NOMO-1 treated with DMSO at 0.1 percent for 48 hours (cell line): Measurements from ENCODE around the gene MBNL1.

Source experiments
- DNase-seq: peaks from one replicate; lab custom pipeline; 2025; ENCODE audit not compliant: unreplicated experiment; lab: John Stamatoyannopoulos, UW

MBNL1 gene

GRCh38 chr3:152469248-152470025, 200.7 kb downstream of the MBNL1 start:
- DNase-seq, result no peak

DNA sequence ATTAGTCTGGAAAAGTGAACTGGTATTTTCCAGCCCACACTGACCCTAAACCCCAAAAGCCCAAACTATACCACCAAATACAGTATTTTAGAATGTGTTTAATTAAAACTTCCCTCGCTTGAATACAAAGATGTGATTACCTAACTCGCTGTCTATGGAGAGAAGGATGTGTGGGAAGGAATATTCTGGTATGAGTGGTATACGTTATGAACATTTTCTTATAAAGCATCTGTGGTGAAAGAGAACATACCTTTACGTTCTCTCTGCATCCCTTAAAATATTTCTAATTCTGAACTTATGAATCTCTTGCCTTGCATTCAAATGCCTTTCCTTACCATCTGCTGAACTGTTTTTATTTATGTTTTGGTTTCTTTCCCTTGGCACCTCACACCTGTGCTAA, 201.4 kb downstream of the MBNL1 start:
- no peak for DNase-seq

DNA sequence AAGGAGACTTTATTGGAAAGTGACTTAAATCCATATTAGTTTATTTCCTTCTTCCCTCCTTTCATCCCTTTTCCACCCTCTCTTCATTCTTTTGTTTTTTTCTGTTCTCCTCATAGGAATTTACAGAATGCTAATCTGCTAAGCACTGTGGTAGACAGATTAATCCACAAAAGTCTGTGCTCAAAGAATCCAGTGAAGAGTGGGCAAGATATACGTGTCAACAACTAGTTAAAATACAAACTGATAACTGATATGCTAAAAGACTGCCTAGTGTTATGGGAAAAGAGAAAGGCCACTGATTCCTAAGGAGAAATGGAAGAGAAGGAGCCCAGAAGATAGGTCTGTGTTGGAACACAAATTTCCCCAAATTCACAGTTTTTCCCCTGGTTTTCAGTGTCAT, 202.2 kb downstream of the MBNL1 start:
- no peak for DNase-seq

DNA sequence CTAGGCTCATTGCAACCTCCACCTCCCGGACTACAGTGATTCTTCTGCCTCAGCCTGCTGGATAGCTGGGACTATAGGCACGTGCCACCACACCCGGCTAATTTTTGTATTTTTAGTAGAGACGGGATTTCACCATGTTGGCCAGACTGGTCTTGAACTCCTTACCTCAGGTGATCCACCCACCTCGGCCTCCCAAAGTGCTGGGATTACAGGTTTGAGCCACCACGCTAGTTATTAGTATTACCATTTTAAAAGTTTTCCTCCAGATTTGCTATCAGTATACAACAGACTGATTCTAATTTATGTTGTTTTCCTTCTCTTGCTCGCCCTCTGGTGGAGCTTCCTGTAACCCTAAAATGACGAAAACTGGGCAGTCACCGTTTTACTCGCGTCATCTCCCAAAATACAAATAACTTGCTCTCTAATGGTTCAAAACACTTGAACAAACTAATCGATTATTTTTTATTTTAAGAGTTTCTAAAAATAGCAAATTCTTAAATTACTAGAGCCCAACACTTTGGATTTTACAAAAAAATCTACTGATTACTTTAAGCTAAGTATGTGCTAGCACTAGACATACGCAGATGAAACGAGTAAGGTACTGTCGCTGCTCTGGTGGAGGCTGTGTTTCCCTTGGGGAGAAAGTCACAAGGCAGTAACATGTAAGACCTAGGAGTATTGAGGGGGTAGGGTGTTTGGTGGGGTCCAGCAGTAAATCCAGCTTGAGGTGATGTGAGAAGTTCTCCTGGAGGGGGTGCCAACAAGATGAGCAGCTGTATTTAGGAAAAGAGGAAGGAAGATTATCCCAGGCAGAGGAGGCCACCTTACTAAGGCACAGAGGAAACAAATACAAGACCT, 203.3 kb downstream of the MBNL1 start:
- DNase-seq, result peak; percentile 86

- no peak for DNase-seq
Observed at GRCh38 chr3:152472672-152472954, 203.9 kb downstream of the MBNL1 start.

GRCh38 chr3:152474585-152474984, 205.9 kb downstream of the MBNL1 start:
- peak; percentile 89 for DNase-seq

DNA sequence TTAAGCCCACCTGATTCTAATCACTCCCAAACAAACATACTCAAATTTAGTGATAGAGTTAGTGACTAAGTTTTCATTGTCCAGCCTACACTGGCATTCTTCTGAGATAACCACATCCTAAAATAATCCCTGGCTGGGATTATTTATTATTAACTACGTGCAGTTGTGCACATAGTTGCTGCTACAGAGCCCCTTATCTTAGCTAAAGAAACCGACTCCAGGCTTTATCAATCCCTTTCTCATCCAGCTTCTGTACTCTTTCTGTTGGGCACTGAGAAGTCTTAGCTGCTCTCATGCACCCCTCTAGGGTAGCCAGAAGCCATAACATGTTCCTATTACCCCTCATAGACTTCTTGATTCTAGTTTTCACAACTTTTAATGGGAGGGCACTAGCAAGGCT, 208.7 kb downstream of the MBNL1 start:
- no peak for DNase-seq

DNA sequence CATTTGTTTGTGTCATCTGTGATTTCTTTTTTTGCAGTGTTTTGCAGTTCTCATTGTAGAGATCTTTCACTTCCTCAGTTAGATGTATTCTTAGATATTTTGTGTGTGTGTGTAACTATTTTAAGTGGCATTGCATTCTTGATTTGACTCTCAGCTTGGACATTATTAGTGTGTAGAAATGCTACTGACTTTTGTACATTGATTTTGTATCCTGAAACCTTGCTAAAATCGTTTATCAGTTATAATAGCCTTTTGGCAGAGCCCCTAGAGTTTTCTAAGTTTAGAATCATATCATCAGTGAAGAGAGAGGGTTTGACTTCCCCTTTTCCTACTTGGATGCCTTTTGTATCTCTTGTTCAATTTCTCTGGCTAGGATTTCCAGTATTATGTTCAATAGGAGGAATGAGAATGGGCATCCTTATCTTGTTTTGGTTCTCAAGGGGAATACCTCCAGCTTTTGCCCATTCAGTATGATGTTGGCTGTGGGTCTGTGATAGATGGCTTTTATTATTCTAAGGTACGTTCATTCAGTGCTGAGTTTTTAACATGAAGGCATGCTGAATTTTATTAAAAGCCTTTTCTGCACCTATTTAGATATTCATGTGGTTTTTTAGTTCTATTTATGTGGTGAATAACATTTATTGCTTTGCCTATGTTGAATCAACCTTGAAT, 211.7 kb downstream of the MBNL1 start:
- DNase-seq, result peak; percentile 50

- no peak for DNase-seq
Observed at GRCh38 chr3:152486364-152486763, 217.6 kb downstream of the MBNL1 start.

DNA sequence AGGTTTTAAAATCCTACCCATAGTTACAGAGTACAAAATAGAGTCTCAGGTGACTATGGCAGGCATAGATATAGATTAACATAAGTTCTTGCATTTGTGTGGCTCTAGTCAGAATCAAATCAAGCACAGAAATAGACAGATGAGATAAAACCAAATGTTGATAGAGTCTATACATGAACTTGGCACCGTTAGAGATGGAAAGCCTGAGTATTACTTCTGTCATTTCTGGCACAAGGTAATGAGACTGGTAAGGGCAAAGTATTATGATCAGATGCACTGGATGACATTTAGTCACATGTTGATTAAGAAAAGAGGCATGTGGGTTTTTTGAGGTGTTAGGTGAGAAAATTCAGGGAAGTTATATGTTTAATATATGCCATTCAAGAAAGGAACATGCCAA, 219.7 kb downstream of the MBNL1 start:
- DNase-seq, result no peak

DNA sequence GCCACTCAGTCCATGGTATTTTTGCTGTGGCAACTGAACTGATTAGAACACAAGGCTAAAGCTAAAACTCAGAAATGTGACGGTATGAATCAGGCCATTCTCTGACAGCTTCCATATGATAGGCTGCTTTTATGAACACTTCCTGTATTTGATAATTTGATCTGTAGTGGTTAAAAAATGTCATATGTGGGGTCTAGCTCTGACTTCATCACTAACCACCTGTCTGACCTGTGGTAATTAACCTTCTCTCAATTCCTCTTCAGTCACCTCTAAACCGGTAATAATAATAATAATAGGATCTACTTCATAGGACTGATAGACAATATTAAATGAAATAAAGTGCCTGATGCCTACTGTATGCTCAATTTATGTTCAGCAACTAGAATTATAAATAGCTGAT, 223.2 kb downstream of the MBNL1 start:
- no peak for DNase-seq

- no peak for DNase-seq
Observed at GRCh38 chr3:152496286-152496685, 227.6 kb downstream of the MBNL1 start.

DNA sequence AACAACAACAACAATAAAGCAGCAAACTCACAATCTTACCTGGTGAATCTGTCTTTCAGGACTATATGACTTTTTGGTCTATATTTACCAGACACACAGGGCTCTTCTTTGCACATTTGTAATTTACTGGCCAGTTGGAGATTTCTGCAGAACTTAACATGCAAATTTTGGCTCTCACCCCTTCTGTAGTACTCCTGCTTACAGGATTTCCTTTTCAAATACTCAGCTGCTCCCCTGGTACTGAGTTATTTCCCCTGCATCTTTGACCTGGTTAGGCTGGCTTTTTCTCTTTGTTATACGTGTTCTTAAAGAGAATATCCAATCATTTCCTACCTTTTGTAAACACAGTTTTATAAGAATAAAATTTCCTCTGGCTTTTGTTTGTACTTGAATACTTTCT, 228.0 kb downstream of the MBNL1 start:
- no peak for DNase-seq

DNA sequence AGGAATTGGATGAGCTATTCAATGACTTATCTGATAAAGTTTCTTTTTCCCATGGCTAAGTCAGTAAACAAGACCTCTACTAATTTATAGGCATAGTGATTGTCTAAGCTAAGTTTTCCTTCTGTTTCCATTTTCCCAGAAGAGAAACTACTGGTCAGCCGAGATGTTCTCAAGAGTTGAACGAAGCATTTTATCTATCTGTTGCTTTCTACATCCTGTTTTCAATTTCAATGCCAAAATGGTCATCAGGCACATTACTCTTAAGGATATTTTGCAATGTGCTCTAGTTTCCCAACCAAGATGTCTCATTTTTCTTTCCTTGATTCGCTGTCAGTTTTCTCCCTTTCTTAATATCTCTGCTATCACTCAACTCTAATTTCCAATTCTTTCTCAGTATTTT, 228.7 kb downstream of the MBNL1 start:
- peak; percentile 80 for DNase-seq

- no peak for DNase-seq
Observed at GRCh38 chr3:152497890-152498289, 229.2 kb downstream of the MBNL1 start.

DNA sequence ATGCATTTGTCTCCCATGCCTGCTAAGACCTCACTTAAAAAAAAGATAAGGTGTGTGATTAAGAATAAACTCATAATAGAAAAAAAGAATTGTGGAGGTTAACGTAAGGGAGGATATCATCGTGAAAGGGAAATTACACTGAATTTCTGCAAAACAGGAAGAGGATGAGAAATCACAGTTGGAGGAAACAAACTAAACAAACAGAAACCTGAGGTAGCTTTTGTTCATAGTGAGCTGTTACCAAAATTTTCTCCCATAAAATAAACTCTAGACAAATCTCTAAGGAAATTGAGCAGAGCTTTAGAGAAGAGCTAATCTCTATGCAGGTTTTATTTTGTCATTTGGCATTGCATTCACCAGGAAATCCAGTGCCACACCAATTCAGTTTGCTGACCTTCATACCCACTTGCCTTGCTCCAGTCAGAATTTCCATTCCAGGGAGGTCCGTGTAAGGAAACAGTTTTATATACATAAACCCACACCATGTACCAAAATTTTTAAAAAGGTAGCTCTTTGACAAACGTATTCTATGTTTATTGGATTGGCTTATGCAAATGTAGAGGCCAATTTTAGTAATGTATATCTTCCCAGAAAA, 231.2 kb downstream of the MBNL1 start:
- no peak for DNase-seq

DNA sequence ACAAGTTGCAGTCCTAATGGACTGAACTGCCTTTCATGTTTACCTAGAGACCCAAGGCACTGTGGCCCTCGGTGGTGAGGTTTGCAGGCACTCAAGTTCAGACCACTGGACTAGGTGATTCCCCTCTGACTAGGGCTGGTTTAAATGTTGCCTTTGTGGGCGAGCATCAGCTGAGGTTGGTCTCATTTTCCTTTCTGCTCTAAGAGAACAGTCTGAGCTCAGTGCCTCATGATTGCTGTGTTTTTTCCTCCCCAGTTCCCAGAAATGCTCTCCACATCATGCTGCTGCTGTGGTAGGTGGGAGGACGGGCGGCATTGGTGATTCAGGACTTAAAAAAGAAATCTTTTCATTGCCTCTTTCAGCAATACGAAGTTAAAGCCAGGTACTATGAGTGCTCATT, 237.2 kb downstream of the MBNL1 start:
- no peak for DNase-seq

DNA sequence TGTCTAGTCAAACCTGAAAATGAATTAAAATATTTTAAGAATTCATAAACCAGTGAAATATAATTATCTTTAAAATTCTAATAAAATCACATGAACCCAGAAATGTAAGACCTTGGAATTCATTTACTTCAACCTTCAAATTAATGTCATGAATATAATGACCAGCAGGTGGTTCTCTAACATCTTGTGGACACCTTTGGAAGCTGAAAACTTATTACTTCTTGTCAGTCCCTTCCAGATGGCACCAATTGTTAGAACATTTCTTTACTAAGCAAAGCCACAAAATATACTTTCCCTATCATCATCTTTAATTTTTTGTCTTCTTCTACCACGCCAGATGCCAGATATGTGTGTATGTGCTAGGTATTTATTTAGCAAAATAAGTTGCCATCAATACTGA, 240.0 kb downstream of the MBNL1 start:
- DNase-seq, result peak; percentile 20

- DNase-seq, result peak; percentile 29
Observed at GRCh38 chr3:152511904-152512303, 243.2 kb downstream of the MBNL1 start.

- no peak for DNase-seq
Observed at GRCh38 chr3:152513301-152513960, 244.7 kb downstream of the MBNL1 start.
